ENCODE data around the gene CRIP2.

Gene CRIP2

GRCh38 chr14:105470350-105471296, 4.0 kb upstream of the CRIP2 start:
- 84% methylated on average over 27 to 32 of the region's 34 CpGs for WGBS, 2 experiments
- no peaks in the 10 kb centered on the region for H3K9me3 ChIP-seq (ENCODE audit: control insufficient read depth, low read length)
- H3K27ac ChIP-seq (ENCODE audit: insufficient read depth, low read depth, low read length, poor library complexity, severe bottlenecking): peak overlapping the region; percentile 19
- H3K4me1 ChIP-seq (ENCODE audit: control insufficient read depth, insufficient read depth, low read length): peaks cover 25% of the 10 kb centered on the region
- H3K27me3 ChIP-seq (ENCODE audit: control insufficient read depth, insufficient read depth, low read length, poor library complexity, severe bottlenecking): peaks cover 10% of the 10 kb centered on the region
- H3K4me3 ChIP-seq (ENCODE audit: insufficient read depth, low read depth, low read length): no peak overlapping the region
- H3K36me3 ChIP-seq (ENCODE audit: control insufficient read depth, insufficient read depth, low read length): peaks cover 3% of the 10 kb centered on the region

DNA sequence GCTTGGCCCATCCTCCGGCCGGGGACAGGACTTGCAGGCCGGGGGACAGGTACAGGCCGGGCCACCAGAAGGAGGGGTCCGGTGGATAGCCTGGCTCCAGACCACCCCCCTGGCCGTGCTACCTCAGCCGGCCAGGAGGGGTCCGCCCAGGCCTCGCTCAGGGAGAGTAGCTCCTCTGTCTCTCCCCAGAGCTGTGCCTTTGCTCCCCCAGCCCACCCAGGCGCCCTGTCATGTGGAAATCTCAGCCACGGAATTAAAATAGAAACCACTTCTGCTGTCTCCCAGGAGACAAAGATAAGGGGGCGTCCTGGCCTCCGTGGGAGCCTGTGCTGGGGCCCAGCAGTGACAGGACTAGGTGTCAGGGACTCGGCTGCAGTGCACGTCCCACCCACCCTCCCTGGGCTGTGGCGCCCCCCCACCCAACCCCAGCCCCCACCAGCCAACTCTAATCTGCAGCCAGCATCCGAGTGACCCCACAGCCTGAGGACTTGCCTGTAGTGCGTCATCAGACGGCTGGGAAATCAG, 3.3 kb upstream of the CRIP2 start:
- H3K27me3 ChIP-seq (ENCODE audit: control insufficient read depth, insufficient read depth, low read length, poor library complexity, severe bottlenecking): peaks cover 17% of the 10 kb centered on the region
- H3K4me3 ChIP-seq (ENCODE audit: insufficient read depth, low read depth, low read length): no peak overlapping the region
- peaks cover 29% of the 10 kb centered on the region for H3K4me1 ChIP-seq (ENCODE audit: control insufficient read depth, insufficient read depth, low read length)
- WGBS, 2 experiments: 66 to 69% methylated on average over 16 to 18 of the region's 19 CpGs
- peaks cover 2% of the 10 kb centered on the region for H3K36me3 ChIP-seq (ENCODE audit: control insufficient read depth, insufficient read depth, low read length)
- no peaks in the 10 kb centered on the region for H3K9me3 ChIP-seq (ENCODE audit: control insufficient read depth, low read length)
- peak overlapping the region; percentile 19 for H3K27ac ChIP-seq (ENCODE audit: insufficient read depth, low read depth, low read length, poor library complexity, severe bottlenecking)

DNA sequence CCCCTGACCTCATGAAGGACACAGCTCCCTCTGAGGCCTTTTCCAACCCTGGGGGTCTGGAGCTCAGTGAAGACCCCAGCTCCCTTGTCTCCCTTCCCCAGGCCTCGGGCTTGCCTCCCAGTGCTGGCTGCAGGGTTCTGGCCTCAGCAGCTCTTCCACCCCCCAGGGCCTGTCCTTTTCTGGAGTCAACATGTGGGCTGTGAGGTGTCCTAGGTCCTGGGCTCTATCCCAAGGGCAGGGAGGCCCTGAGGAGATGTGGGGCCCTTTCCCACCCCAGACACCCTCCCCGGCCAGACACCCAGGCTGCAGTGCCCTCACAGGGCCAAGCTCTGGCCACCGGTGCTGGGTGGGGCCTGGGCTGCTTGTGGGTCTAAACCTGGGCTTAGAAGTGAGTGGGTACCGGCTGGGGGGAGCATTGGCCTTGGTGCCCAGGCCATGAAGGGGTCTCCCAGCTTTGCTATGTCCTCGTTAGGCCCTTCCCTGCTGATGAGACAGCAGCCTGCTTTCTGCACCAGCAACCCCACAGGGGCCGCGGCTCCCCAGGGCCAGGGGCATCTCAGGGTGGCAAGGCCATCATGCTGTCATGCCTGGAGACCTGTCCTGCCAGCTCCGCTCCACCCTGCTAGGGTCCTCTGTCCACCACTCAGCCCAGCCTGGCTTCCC, 2.7 kb upstream of the CRIP2 start:
- no peaks in the 10 kb centered on the region for H3K36me3 ChIP-seq (ENCODE audit: control insufficient read depth, insufficient read depth, low read length)
- H3K27ac ChIP-seq (ENCODE audit: insufficient read depth, low read depth, low read length, poor library complexity, severe bottlenecking): no peak overlapping the region
- WGBS, 2 experiments: 90 to 92% methylated on average over 8 of the region's 8 CpGs
- H3K9me3 ChIP-seq (ENCODE audit: control insufficient read depth, low read length): no peaks in the 10 kb centered on the region
- no peak overlapping the region for H3K4me3 ChIP-seq (ENCODE audit: insufficient read depth, low read depth, low read length)
- H3K4me1 ChIP-seq (ENCODE audit: control insufficient read depth, insufficient read depth, low read length): peaks cover 29% of the 10 kb centered on the region
- H3K27me3 ChIP-seq (ENCODE audit: control insufficient read depth, insufficient read depth, low read length, poor library complexity, severe bottlenecking): peaks cover 23% of the 10 kb centered on the region

- Histone ChIP-seq H3K27me3 (ENCODE audit: control insufficient read depth, insufficient read depth, low read length, poor library complexity, severe bottlenecking) (peaks cover 29% of the 10 kb centered on the region), H3K9me3 (ENCODE audit: control insufficient read depth, low read length) (no peaks in the 10 kb centered on the region), H3K27ac (ENCODE audit: insufficient read depth, low read depth, low read length, poor library complexity, severe bottlenecking) (no peak overlapping the region), H3K4me3 (ENCODE audit: insufficient read depth, low read depth, low read length) (no peak overlapping the region), H3K4me1 (ENCODE audit: control insufficient read depth, insufficient read depth, low read length) (peaks cover 29% of the 10 kb centered on the region), H3K36me3 (ENCODE audit: control insufficient read depth, insufficient read depth, low read length) (no peaks in the 10 kb centered on the region)
- WGBS, 2 experiments: 92% methylated on average over 12 of the region's 12 CpGs
Measured at GRCh38 chr14:105472486-105472991, 2.1 kb upstream of the CRIP2 start.

- H3K36me3 ChIP-seq (ENCODE audit: control insufficient read depth, insufficient read depth, low read length): no peaks in the 10 kb centered on the region
- peaks cover 35% of the 10 kb centered on the region for H3K27me3 ChIP-seq (ENCODE audit: control insufficient read depth, insufficient read depth, low read length, poor library complexity, severe bottlenecking)
- no peaks in the 10 kb centered on the region for H3K9me3 ChIP-seq (ENCODE audit: control insufficient read depth, low read length)
- peaks cover 29% of the 10 kb centered on the region for H3K4me1 ChIP-seq (ENCODE audit: control insufficient read depth, insufficient read depth, low read length)
- peak overlapping the region; percentile 46 for H3K4me3 ChIP-seq (ENCODE audit: insufficient read depth, low read depth, low read length)
- 53 to 59% methylated on average over 7 of the region's 7 CpGs for WGBS, 2 experiments
- no peak overlapping the region for H3K27ac ChIP-seq (ENCODE audit: insufficient read depth, low read depth, low read length, poor library complexity, severe bottlenecking)
Measured at GRCh38 chr14:105473033-105473676, 1.5 kb upstream of the CRIP2 start.

DNA sequence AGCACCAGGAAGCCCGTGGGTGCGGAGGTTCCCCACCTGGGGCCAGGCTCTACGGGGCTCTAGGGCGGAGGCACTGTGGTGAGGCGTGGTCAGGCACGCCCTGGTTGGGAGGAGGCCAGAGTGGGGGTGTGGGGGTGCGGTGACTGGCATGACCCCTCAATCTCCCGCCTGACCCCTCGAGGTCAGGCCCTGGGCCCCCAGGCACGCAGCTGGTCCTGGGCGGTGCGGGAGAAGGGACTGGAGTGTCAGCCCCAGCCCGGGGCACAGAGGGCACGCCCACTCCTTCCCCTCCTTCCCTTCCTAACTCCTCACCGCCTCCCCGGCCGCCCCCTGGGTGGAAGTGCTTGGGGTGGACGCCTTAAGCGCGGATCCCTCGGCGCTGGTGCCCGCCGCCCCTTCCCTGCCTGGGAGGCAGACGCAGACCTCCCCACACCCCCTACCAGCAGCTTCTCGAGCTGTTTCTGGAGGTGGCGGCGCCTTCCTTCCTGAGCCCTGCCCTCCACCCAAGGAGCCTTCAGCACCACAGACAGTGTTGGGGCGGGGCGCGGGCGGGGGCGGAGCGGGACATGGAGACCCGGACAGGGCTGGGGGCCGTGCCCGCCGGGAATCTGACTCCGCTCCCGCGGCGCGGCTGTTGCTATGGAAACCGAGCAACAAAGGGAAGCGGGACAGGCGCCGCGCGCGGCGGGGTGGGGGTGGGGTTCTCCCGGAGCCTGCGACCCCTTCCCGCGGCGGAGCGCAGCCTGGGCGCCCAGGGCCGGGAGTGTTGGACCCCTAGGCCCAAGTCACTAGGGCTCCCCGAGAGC, 741 bp upstream of the CRIP2 start:
- 5% methylated on average over 60 of the region's 60 CpGs for WGBS, 2 experiments
- Histone ChIP-seq H3K27ac (ENCODE audit: insufficient read depth, low read depth, low read length, poor library complexity, severe bottlenecking) (peak overlapping the region; percentile 94), H3K4me3 (ENCODE audit: insufficient read depth, low read depth, low read length) (peak overlapping the region; percentile 46), H3K36me3 (ENCODE audit: control insufficient read depth, insufficient read depth, low read length) (no peaks in the 10 kb centered on the region), H3K9me3 (ENCODE audit: control insufficient read depth, low read length) (no peaks in the 10 kb centered on the region), H3K27me3 (ENCODE audit: control insufficient read depth, insufficient read depth, low read length, poor library complexity, severe bottlenecking) (peaks cover 42% of the 10 kb centered on the region), H3K4me1 (ENCODE audit: control insufficient read depth, insufficient read depth, low read length) (peaks cover 29% of the 10 kb centered on the region)

DNA sequence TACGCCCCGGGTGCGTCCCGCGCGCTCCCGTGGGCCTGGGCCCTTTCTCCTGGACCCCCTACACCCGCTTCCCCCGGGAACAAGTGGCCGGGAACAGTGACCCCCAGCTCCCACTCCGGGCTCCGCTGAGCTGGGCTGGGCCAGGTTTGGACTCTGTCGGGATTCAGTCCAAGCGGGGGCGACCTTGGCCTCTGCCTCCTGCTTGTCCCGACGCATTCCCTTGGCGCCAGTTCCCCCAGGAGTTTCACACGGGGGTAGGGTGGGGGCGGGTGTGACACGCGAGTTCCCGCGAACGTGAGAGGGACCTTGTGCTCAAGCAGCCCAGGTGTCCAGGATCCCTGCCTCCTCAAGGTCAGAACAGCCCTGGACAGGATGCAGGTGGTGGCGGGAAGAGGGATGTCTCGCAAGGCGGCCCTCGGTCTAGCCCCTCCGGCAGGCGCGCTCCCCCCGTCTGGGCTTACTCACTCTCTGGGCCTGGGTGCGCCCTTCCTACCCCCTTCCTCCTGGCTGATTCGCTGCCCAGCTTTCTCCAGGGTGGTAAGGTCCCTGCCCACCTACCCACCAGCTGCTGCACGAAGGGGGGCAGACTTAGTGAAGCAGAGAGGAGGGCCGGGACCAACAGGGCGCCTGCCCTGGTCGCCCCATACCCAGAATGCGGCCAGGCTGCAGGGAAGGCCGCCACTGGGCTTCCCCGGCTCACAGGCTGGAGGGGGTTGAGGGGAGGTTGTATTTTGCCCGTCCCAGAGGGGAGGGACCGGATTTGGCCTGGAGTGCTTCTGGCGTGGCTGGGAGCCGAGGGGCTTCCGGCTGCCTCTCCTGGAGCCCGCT, 862 bp downstream of the CRIP2 start:
- Histone ChIP-seq H3K27ac (ENCODE audit: insufficient read depth, low read depth, low read length, poor library complexity, severe bottlenecking) (no peak overlapping the region), H3K4me3 (ENCODE audit: insufficient read depth, low read depth, low read length) (peak overlapping the region; percentile 56), H3K9me3 (ENCODE audit: control insufficient read depth, low read length) (no peaks in the 10 kb centered on the region), H3K4me1 (ENCODE audit: control insufficient read depth, insufficient read depth, low read length) (peaks cover 41% of the 10 kb centered on the region), H3K36me3 (ENCODE audit: control insufficient read depth, insufficient read depth, low read length) (no peaks in the 10 kb centered on the region), H3K27me3 (ENCODE audit: control insufficient read depth, insufficient read depth, low read length, poor library complexity, severe bottlenecking) (peaks cover 58% of the 10 kb centered on the region)
- WGBS, 2 experiments: 11% methylated on average over 48 of the region's 48 CpGs

DNA sequence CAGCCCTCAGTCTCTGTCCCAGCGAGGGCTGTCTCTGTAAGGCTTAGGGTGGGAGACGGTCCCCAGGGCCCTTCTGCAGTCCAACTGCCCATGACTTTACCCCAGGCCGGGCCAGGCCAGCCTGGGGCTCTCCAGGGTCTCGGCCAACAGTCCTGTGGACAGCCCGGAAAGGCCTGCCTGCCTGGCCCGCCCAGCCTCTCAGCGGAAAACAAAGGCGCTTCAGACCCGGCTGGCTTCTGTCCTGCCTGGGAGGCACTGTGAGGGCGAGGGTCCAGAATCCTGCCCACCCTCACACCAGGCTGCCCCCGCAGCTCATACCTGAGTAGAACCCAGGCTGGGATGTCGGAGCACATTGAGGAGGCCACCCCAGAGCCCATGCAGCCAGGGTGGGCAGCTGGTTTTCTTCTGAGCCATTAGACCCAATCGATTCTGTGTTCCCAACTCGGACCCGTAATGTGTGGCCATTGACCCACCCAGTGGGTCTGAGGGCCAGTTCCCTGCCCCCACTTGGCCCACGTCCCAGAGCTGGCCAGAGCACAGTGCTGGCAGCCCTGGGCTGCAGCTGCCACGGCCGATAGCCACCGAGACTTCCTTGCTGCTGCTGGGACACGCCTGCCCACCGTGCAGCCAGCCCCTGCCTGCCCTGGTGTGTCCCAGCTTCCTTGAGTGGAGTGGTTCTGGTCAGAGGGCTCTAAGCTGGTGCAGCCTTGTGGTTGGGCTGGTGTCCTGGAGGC, 1.6 kb downstream of the CRIP2 start:
- Histone ChIP-seq H3K27me3 (ENCODE audit: control insufficient read depth, insufficient read depth, low read length, poor library complexity, severe bottlenecking) (peaks cover 66% of the 10 kb centered on the region), H3K4me1 (ENCODE audit: control insufficient read depth, insufficient read depth, low read length) (peaks cover 42% of the 10 kb centered on the region), H3K4me3 (ENCODE audit: insufficient read depth, low read depth, low read length) (peak overlapping the region; percentile 56), H3K36me3 (ENCODE audit: control insufficient read depth, insufficient read depth, low read length) (no peaks in the 10 kb centered on the region), H3K27ac (ENCODE audit: insufficient read depth, low read depth, low read length, poor library complexity, severe bottlenecking) (no peak overlapping the region), H3K9me3 (ENCODE audit: control insufficient read depth, low read length) (no peaks in the 10 kb centered on the region)
- WGBS, 2 experiments: 49 to 52% methylated on average over 21 of the region's 21 CpGs
